GM18520 (cell line): ENCODE data around the gene SPECC1.
"Not testable (repeated sequence)": the region's sequence is repeated elsewhere in the genome, so short reads cannot be mapped to it uniquely, and the experiment has no call there.

Experiments
- ATAC-seq: cut with Tn5 transposase; IDR thresholded peaks from one replicate; pipeline ENCODE4 v1.9.1; 2021; ENCODE audit not compliant: unreplicated experiment

The SPECC1 gene

DNA sequence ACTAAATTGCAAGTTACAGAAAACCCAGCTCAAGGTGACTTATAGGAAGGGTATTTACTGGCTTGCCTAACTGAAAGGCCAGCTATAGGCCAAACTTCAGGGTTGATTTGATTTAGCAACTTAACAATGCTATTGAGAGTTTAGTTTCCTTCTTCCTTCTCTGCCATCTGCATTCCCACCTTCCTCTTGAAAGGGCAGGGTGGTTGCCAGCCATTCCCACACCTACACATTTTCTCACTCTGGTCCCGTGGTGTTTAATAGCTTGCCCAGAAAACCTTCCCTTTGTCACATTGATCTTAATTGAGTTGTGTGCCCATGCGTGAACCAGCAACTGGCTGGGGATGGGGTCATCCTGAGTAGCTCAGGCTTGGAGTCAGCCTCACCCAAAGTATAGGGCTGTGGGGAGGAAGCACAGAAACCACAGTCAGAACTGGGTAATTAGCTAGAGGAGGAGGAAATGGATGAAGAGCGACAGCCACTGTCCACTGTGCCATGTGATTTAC, 194.7 kb downstream of the SPECC1 start:
- no peak for ATAC-seq

DNA sequence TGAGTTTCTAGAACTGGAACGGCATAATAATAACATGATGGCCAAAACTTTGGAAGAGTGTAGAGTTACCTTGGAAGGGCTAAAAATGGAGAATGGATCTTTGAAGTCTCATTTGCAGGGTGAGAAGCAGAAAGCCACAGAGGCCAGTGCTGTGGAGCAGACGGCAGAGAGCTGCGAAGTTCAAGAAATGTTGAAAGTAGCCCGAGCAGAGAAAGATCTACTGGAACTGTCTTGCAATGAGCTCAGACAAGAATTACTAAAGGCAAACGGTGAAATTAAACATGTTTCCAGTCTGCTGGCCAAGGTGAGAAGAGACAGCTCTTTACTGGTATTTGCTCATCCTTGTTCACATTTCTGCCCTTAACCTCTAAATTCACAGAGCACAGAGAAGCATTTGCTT, 196.4 kb downstream of the SPECC1 start:
- ATAC-seq = no peak

DNA sequence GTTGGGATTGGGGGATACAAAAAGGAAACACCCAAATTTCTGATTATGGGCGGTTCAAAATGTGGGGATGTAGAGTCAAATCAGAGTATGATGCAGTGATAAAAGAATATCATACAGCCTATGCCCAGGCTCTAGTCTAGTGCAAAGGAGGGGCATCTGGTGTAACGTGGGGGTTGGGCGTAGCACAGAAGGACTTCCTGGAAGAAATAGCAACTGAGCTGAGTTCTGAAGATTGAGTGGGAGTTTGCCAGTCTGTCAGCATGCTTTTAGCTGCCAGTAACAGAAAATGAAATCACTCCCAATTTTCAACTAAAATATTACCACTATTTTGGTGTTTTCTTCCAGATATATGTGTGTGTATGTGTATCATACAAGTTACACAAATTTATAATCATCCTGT, 196.9 kb downstream of the SPECC1 start:
- no peak for ATAC-seq

DNA sequence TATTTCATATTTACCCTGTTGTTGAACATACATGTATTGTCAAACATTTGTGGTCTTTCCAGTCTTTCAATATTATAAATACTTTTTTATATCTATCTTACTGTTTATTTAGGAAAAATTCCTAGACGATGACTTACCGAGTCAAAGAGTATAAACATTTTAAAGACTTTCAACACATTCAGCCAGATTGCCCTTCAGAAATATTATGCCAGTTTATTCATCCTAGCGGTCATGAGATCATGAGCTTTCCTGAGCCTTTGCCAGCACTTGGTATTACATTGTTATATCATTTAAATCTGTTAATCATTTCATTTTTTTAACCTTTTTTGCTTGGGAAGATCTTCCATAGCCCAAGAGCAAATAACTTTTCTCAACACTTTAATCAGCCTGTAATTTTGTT, 197.4 kb downstream of the SPECC1 start:
- no peak for ATAC-seq

DNA sequence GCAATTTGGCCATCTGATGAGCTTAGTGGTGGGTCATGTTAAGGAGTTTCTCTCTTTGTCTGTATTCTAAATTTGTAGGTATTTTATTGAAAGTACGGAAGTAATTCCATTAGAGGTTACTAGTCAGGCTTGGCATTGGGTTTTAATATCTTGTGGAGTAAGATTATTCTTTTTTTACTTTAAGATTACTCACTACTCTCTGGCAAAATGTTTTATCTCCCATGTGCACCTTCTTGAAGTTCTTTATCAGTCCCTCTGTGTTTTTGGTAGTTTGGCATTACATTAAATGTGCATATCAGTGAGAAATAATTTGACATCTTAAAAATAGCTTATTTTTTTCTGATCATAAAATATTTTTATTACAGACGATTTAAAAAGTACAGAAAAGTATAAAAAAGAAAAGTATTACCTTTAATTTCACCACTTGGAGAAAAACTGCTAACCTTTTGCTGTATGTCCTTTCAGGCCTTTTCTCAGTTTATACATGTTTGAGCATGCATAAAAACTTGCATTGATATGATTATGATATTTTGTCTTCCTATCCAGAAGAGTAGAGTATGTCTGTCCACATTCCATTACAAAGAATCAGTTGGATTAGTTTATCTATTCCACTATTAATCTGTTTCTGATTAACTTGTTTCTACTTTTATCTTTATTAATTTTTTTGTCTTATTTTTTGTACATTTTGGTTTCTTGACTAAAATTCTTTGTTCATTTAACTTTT, 198.3 kb downstream of the SPECC1 start:
- no peak for ATAC-seq

DNA sequence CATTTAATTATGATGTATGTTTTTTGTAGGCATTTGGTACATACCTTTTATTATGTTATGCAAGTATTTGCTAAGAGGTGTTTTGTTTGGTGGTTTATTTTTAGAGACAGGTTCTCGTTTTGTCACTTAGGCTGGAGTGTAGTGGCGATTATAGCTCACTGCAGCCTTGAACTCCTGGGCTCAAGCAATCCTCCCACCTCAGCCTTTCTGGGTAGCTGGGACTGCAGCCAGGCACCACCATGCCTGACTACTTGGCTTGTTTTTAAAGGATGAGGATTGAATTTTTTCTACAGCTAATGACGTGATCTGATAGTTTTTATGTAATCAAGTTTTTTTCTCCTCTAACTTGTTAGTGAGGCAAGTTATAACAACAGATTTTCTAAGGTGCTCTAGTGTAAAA, 199.6 kb downstream of the SPECC1 start:
- no peak for ATAC-seq

DNA sequence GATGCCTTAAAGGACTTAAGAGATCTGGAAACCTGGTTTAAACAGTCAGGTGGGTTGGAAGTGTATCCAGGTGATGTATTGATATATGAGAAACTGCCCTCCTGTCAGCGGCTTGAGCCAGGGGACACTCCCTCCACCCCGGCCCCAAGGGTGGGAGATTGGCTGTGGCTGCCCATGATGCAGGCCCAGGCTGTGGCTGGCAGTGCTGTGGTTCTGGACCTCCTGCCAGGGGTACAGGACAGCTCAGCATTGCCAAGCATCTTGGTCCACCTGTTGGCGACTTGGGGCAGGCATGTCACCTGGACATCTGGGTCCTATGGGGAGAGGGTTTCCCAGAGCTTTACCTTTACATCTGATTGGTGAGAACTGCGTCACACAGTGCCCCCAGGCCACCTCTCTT, 201.0 kb downstream of the SPECC1 start:
- ATAC-seq = no peak

DNA sequence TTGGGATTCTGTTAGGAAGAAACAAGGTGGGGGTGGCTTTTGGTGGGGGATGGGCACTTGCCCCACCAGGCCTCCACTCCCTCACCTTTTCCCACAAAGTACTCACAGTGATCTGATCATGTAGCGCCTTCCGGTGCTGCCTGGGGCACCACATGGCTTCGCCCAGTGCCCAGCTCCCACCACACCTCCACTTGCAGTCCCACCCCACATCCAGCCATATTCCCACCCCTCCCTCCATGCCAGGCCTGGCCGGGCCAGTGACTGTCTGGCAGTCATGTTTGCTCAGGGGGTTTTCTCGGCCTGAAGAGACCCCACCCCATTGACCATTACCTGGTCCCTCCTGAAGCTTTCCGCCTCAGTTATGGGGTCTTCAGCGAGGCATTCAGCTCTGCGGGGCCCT, 201.5 kb downstream of the SPECC1 start:
- ATAC-seq = no peak

DNA sequence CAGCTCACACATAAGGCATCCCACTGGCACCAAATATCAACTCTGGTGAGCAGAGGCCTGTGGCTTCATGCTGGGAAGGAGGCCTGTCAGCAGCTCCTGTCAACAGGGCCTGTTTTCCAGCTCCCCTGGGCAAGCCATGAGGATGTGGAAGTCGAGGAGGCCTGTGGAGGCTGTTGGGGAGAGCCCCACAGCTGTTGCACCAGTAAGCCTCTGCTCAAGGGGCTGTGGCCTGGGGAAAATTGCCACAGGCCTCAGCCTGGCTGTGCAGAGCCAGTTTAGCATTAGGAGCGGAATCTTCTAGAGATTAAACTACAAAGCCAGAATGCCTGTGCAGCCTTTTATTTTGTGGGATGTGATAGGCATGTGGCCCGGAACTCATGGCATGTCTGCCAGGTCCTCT, 202.1 kb downstream of the SPECC1 start:
- no peak for ATAC-seq

DNA sequence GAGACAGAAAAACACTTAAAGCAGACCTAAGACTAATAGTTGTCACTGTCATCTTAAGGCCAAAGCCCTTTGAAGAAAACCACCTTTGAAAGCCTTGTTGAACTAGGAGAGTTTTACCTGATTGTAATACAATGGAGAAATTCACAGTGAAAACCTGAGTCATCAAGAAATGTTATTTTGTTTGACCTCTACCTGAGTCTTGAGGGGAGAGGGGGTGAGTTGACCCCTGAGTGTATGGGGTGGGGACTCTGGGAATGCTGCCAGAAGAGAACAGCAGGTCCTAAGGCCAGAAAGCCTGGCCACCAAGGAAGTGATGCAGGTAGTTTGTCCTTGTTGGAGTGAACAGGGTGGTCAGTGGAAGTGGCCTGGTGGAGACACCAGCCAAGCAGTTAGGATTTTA, 204.3 kb downstream of the SPECC1 start:
- ATAC-seq = no peak

DNA sequence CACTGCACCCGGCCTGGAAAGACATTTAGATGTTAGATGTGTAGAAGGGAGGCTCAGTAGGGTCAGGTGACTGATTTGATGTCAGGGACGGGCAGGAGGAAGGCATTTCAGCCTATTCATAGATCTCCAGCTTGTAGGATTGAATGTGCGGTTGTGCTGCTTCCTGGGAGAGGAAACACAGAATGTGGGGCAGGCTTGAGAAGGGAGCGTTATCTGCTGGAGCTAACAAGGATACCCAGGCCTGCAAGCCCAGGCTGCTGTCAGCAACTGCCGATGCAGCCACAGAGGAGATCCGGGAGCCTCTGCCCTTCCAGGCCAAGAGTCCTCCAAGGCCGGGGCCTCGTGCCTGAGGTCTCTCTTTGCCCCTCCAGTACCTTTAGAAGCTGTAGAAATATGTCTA, 205.6 kb downstream of the SPECC1 start:
- no peak for ATAC-seq

DNA sequence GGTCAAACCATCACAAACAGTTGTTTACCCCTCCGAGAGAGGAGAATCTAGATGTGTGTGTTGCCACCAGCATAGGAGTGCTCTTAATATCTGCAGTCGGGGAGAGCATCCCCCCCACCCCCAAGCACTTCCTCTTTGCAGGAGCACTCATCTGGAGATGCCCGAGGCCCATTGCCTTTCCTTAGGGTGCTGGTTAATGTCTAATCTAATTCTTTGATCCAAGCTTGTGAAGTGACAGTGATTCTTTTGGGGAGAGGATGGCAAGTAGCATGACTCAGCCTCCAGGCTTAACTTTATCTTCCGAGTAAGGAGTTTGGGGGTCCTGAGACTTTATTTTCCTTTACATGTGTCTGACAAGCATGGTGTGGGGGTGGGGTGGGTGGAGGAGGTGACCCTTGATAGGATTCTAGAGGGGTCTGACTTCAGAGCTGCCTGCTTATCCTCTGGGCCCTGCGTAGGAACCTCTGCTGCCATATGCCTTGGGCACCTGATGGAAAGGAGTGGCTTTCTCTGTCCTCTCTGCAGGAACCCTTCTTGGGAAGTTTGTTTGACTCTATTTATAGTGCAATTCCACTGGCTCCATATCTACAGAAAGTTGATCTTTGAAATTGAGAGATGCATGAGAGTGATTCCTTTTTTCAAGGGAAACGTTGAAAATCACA, 207.1 kb downstream of the SPECC1 start:
- ATAC-seq = no peak

DNA sequence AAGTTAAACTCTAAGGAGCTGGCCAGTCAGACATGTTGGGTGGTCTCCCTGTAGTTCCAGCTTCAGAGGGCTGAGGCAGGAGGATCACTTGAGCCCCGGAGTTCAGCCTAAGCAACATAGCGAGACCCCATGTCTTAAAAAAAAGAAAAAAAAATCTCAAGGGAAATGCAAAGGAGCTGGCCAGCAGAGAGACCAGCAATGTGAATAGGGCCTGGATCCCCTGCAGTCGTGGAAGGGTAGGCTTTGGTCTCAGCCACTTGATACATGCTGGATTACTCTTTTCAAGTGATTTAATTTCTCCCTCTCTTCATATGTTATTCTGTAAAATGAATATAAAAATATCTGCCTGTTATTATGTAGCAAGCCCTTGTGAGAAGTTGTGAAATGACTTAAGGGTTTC, 207.7 kb downstream of the SPECC1 start:
- no peak for ATAC-seq

DNA sequence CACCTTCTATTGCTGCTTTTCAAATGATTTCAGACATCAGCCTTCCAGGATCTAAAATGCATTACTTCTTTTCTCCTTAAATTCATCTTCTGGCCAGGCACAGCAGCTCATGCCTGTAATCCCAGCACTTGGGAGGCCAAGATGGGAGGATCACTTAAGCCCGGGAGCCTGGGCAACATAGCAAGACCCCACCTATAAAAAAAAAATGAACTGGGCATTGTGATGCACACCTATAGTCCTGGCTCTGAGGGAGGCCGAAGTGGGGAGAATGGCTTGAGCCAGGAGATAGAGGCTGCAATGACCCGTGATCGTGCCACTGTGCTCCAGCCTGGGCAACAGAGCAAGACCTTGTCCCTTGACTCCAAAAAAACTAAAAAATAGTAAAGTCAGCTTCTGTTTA, 208.5 kb downstream of the SPECC1 start:
- ATAC-seq = no peak

DNA sequence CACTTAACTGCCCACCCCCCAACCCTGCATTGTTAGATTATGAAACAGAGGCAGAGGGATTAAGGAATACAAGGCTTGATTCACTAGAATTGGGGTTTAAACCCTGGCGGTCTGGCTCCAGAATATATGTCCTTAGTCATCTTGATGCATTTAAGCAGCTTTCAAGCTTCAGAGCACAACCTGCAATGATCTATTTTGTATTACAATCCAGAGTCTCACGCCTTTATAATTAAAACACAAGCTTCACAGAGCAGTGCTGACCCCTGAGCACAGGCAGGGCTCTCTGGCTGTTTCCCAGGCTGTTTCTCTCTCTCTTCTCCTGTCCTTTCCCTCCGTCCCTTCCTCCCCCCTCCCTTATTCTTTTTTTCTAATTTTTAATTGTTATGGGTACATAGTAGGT, 209.1 kb downstream of the SPECC1 start:
- ATAC-seq = no peak

DNA sequence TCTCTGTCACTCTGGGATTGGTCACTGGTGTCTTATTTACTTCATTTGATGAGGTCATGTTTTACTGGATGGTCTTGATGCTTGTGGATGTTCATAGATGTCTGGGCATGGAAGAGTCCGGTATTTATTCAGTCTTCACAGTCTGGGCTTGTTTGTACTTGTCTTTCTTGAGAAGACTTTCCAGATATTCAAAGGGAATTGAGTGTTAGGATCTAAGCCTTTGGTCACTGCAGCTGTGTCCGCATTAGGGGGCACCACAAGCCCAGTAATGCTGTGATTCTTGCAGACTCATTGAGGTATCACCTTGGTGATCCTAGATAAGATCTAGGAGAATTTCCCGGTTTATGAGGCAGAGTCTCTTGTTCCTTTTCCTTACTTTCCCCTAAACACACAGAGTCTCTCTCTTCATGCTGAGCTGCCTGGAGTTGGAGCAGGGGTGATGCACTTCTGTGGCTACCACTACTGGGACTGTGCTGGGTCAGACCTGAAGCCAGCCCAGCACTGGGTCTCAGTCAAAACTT, 214.7 kb downstream of the SPECC1 start:
- no peak for ATAC-seq

DNA sequence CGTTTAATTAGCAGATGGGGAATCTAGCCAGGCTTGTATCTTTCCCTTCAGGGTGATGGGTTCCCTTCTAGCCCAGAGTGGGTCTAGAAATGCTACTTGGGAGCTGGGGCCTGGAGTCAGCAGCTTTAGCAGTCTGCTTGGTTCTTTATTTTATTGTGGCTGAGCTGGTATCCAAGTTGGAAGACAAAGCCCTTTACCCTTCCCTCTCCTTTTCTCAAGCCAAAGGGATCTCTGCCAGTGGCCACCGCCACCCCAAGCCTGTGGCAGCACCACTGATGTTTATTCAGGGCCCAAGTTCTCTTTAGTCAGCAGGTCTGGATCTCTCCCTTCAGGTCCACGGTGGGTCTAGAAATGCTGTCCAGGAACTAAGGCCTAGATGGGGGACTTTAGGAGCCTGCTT, 215.2 kb downstream of the SPECC1 start:
- ATAC-seq = no peak

DNA sequence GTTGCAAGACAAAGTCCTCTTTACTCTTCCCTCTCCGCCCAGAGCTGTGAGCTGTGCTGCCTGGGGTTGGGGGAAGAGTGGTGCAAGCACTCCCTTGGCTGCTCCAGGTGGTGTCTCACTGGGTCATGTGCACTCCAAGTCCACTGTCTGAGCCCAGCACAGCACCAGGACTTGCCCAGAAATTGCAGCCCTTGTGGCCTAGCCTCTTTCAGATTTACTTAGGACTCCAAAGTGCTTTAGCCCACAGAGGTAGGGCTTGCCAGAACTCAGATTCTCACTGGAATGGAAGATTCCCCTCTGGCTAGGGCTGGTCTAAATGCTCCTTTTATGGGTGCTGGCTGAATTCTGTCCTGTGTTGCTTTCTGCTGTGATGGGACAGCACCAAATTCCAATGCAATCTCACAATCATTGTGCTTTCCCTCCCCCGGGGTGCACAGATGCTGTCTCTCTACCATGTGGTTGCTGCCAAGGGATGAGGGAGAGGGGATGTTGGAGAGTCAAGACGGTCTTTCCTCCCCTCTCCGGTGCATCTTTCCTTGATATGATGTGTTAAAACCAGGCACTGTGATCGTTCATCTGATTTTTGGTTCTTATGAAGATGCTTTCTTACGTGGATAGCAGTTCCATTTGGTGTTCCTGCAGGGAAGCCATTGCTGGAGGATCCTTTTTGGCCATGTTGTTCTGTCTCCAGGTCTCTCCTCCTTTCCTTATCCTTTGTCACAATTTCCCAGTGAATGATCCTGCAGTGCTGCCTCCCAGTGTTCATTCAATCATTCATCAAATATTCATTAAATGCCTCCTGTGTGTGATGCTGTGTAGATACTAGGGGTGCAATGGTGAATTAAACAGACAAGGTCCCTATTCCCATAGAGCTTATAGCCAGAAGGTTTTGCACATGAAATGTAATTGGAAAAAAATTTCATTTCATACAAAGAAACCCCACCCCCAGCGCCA, 216.3 kb downstream of the SPECC1 start:
- no peak for ATAC-seq

DNA sequence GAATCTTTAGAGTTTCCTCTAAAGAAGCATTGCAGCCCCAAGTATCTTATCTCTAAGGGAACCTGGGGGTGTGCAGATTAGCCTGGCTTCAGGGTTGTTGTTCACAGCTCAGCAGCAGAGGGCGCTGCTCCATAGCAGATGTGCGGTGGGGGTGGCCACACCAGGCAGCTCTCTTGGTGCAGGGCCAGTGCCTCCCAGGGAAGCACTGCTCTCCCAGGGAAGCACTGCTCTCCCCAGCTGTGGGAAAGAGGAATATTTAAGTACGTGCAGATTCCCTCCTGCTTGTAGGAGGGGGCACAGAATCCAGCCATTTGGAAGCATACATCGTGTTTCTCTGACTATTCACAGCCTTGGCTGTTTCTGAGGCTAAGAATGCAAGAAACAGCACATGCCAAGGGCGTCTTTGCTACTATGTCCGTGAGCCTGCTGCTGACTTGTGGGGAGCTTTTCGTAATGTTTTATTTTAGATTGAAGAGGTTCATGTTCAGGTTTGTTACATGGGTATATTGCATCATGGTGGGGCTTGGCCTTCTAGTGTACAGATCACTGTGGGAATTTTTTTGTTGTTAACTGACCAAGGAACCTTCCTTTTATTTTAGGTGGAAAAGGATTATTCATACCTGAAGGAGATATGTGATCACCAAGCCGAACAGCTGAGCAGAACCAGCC, 217.8 kb downstream of the SPECC1 start:
- ATAC-seq = no peak

DNA sequence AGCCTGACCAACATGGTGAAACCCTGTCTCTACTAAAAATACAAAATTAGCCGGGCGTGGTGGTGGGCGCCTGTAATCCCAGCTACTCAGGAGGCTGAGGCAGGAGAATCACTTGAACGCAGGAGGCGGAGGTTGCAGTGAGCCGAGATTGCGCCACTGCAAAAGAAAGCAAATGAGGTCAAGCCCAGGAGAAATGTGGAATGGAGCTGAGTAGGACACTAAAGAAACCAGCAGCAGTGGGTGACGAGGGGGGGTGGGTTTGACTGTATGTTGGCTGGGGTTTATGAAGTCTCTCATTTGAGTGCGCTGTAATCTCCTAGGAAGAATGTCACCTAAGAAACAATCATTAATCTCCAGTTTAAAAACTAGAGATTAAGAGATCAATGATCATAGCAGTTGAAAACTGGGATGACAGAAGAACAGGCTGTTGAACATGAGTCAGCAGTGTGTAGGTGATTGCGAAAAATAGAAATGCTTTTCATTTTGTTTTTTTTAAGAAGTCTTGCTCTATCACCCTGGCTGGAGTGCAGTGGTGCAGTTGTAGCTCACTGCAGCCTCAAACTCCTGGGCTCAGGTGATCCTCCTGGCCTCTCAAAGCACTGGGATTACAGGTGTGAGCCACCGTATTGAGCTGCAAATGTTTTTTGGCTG, 218.7 kb downstream of the SPECC1 start:
- ATAC-seq = not testable (repeated sequence)
